ENCODE data around the gene HYI.

DNA sequence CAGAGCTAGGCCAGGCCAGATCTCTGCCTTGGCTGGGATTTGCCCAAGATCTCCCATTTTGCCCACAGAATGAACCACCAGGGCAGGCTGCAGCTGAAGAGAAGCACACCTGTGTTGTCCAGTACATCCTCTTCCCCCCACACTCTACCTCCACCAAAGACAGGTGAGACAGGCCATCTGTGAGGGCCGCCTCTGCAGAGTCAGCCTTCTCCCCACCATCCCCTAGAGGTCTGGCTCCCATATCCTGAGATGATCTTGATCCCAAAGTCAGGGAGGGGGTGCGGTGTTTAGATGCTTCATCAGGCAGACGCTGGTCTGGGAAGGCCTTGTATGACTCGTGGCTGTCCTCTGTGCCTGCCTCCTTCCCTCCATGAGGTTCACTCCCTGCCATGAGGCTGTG is 28.7 kb downstream of the HYI start:
- TF ChIP-seq POLR2A (IDR thresholded peaks at IDR 0.05; ENCODE audit: low read length) = no peak
- TF ChIP-seq GATA1 (IDR thresholded peaks at IDR 0.05; ENCODE audit: low read depth, low read length) = no peak
